DND-41 (cell line): ENCODE data around the gene CPED1.

Experiments used
- ATAC-seq: fragments of 200-7000 bp; cut with Tn5 transposase; 3 replicates; pipeline ENCODE4 v1.9.1; 2021; ENCODE audit warnings: low read depth; ENCODE audit not compliant: insufficient read depth
- DNase-seq: peaks from one replicate; pipeline ENCODE4 v3.0.0-alpha.2; 2020
- H2AFZ ChIP-seq: 2 replicates; pipeline ENCODE4 v1.6.0; 2012; ENCODE audit warnings: low read depth, low read length
- H3K27ac ChIP-seq: 2 replicates; pipeline ENCODE4 v1.5.1; 2012; ENCODE audit warnings: low read length, inconsistent platforms
- H3K27me3 ChIP-seq: fragments of 200-600 bp; sonication (generic); 2 replicates; pipeline ENCODE4 v1.6.0; 2012; ENCODE audit warnings: low read length, mild to moderate bottlenecking, inconsistent platforms; ENCODE audit not compliant: insufficient read depth, poor library complexity
- H3K36me3 ChIP-seq: 2 replicates; pipeline ENCODE4 v1.5.1; 2012; ENCODE audit warnings: low read length, inconsistent platforms; ENCODE audit not compliant: insufficient read depth
- H3K4me1 ChIP-seq: 2 replicates; pipeline ENCODE4 v1.5.1; 2012; ENCODE audit warnings: mild to moderate bottlenecking, low read length; ENCODE audit not compliant: insufficient read depth
- H3K4me2 ChIP-seq: 2 replicates; pipeline ENCODE4 v1.6.0; 2012; ENCODE audit warnings: mild to moderate bottlenecking, moderate library complexity, low read length, inconsistent platforms; ENCODE audit not compliant: insufficient read depth
- H3K4me3 ChIP-seq, 2 experiments: fragments of 200-600 bp in 1 of 2; shearing (Covaris generic) in 1 of 2; 2 replicates each; pipeline ENCODE4 v1.5.1; 2012 to 2016; ENCODE audit warnings: inconsistent platforms in 2 of 2, low read length in 2 of 2, mild to moderate bottlenecking in 2 of 2, low read depth in 1 of 2, moderate library complexity in 1 of 2
- H3K79me2 ChIP-seq: 2 replicates; pipeline ENCODE4 v1.6.0; 2012; ENCODE audit warnings: low read length, inconsistent platforms; ENCODE audit not compliant: insufficient read depth
- H3K9ac ChIP-seq: 2 replicates; pipeline ENCODE4 v1.6.0; 2012; ENCODE audit warnings: low read depth, mild to moderate bottlenecking, inconsistent platforms, low read length, moderate library complexity
- H3K9me3 ChIP-seq: 2 replicates; pipeline ENCODE4 v1.5.1; 2012; ENCODE audit warnings: low read length, moderate library complexity, mild to moderate bottlenecking, inconsistent platforms; ENCODE audit not compliant: insufficient read depth, severe bottlenecking
- H4K20me1 ChIP-seq: 2 replicates; pipeline ENCODE4 v1.6.0; 2012; ENCODE audit warnings: low read length; ENCODE audit not compliant: insufficient read depth
- EZH2 ChIP-seq: IDR thresholded peaks from 3 replicates; pipeline ENCODE4 v1.6.1; 2012; ENCODE audit warnings: borderline replicate concordance, low read depth, mild to moderate bottlenecking, moderate library complexity, low read length, inconsistent platforms; ENCODE audit not compliant: severe bottlenecking
- TF ChIP-seq, protein P1 (sequence below): IDR thresholded peaks from 2 replicates; pipeline ENCODE4 v1.5.1; 2012; ENCODE audit warnings: borderline replicate concordance, low read length, moderate library complexity, mild to moderate bottlenecking; ENCODE audit not compliant: poor library complexity, severe bottlenecking; ENCODE audit errors: extremely low read depth

The CPED1 gene

DNA sequence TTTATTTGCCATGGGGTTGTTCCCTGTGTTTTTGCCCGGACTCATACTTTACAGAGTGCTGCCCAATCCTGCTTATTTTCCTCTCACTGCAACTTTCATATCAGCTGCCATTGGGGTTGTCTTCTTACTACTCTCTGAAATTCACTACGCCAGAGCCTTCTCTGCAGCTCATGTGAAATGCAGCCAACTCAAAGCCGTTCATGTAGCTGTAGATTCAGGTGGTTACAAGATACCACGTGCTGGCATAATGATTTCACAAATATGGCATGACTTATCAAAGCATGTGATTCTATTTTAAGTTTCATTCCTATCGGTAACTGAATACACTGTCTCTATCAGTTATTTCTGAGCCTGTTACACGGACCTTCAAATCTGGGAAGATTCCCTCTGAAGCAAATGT, 210.0 kb downstream of the CPED1 start:
- TF ChIP-seq EZH2, result no peak
- TF ChIP-seq, protein P1, sequence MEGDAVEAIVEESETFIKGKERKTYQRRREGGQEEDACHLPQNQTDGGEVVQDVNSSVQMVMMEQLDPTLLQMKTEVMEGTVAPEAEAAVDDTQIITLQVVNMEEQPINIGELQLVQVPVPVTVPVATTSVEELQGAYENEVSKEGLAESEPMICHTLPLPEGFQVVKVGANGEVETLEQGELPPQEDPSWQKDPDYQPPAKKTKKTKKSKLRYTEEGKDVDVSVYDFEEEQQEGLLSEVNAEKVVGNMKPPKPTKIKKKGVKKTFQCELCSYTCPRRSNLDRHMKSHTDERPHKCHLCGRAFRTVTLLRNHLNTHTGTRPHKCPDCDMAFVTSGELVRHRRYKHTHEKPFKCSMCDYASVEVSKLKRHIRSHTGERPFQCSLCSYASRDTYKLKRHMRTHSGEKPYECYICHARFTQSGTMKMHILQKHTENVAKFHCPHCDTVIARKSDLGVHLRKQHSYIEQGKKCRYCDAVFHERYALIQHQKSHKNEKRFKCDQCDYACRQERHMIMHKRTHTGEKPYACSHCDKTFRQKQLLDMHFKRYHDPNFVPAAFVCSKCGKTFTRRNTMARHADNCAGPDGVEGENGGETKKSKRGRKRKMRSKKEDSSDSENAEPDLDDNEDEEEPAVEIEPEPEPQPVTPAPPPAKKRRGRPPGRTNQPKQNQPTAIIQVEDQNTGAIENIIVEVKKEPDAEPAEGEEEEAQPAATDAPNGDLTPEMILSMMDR, result no peak
- Histone ChIP-seq H3K9me3 (no peaks in the 10 kb centered on the region), H3K27me3 (no peaks in the 10 kb centered on the region), H4K20me1 (no peaks in the 10 kb centered on the region), H3K4me1 (no peaks in the 10 kb centered on the region), H3K4me3 (no peak overlapping the region), H3K79me2 (no peaks in the 10 kb centered on the region), H2AFZ (no peak overlapping the region), H3K36me3 (no peaks in the 10 kb centered on the region), H3K9ac (no peak overlapping the region), H3K27ac (no peak overlapping the region), H3K4me2 (no peak overlapping the region)
- ATAC-seq (no peak), DNase-seq (no peak)

DNA sequence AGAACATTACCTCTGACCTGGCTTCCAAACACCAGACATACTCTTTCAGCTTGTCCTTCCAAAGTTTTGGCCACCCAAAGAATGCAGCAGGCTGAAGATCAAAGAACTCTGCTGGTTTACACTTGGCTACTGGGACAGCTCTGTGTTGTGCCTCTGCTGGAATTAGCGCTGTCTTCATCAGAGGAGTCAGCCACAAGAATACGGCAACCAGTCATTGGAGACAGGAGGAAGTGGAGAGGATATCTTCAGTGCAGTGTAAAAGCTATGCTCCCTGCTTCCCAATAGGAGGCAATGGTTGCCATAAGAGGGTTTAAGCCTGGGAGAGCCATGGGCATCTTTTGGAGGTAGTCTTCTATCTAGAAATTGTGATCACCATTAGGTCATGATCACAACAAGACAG, 213.6 kb downstream of the CPED1 start:
- ATAC-seq, result peak; percentile 48; the same call in 1 of the 3 replicates
- no peak for DNase-seq
- no peaks in the 10 kb centered on the region for H3K36me3 ChIP-seq
- H3K27me3 ChIP-seq, result no peaks in the 10 kb centered on the region
- H3K4me2 ChIP-seq, result no peak overlapping the region
- H3K4me3 ChIP-seq, result no peak overlapping the region
- no peaks in the 10 kb centered on the region for H3K9me3 ChIP-seq
- no peaks in the 10 kb centered on the region for H4K20me1 ChIP-seq
- H2AFZ ChIP-seq, result no peak overlapping the region
- no peaks in the 10 kb centered on the region for H3K4me1 ChIP-seq
- no peak overlapping the region for H3K9ac ChIP-seq
- H3K27ac ChIP-seq, result no peak overlapping the region
- no peak for TF ChIP-seq EZH2
- TF ChIP-seq, protein P1, result peak; percentile 20
- no peaks in the 10 kb centered on the region for H3K79me2 ChIP-seq

DNA sequence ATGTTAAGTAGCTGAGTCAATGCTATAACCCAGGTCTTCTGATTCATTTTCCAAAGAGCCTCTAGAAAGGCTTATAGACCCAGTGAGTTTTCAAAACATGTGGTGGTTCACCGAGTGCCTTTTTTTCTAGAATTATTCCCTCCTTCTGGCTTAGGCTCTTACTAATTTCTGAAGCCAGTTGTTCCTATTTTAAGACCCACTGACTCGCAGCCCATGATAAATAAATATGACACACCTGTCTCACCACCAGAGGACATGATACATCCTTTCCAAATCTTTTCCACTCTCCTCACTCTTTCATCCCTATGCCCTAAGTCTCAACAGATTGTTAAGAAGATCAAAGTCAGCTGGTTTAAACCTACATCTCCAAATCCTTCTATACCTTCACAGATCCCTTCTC, 214.3 kb downstream of the CPED1 start:
- Histone ChIP-seq H4K20me1 (no peaks in the 10 kb centered on the region), H3K36me3 (no peaks in the 10 kb centered on the region), H3K27me3 (no peaks in the 10 kb centered on the region), H2AFZ (no peak overlapping the region), H3K9ac (no peak overlapping the region), H3K4me3 (no peak overlapping the region), H3K9me3 (no peaks in the 10 kb centered on the region), H3K4me1 (no peaks in the 10 kb centered on the region), H3K79me2 (no peaks in the 10 kb centered on the region), H3K27ac (no peak overlapping the region), H3K4me2 (no peak overlapping the region)
- ATAC-seq, result no peak
- DNase-seq, result no peak
- TF ChIP-seq EZH2, result no peak
- TF ChIP-seq, protein P1, result no peak

DNA sequence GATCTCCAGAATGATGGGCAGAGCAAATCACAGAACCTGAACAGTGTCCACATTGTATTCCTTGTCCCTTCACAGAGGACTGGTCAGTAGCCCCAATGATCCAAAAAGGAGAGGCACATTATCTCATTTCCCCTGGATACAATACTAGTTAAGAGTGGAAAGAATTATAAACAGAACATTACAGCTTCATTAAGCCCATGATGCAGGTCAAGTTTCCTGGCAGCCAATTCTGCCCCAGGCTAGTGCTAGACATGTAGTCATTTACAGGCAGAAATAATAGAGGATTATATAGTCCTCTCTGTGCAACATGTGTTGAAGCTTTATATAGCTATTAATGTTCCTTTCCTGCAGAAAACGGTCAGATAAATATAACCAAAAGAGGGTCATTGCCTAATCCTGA, 216.0 kb downstream of the CPED1 start:
- DNase-seq, result no peak
- TF ChIP-seq, protein P1, result no peak
- no peak for TF ChIP-seq EZH2

More for the DNA sequence above, 216.0 kb downstream of the CPED1 start:
- H3K27ac ChIP-seq, result no peak overlapping the region
- no peaks in the 10 kb centered on the region for H3K36me3 ChIP-seq
- no peak overlapping the region for H3K9ac ChIP-seq
- no peak for ATAC-seq
- H3K4me3 ChIP-seq, result no peak overlapping the region
- no peaks in the 10 kb centered on the region for H3K4me1 ChIP-seq
- H3K4me2 ChIP-seq, result no peak overlapping the region
- H3K27me3 ChIP-seq, result no peaks in the 10 kb centered on the region
- no peaks in the 10 kb centered on the region for H4K20me1 ChIP-seq
- no peaks in the 10 kb centered on the region for H3K79me2 ChIP-seq
- H3K9me3 ChIP-seq, result no peaks in the 10 kb centered on the region
- peak overlapping the region; percentile 19 for H2AFZ ChIP-seq
